Right renal pelvis (tissue), 4 donors: Measurements from ENCODE around the gene DMGDH. TPM values are rescaled to one million over a fixed set of nuclear protein-coding genes. Genes with fewer than 3 reads are reported as not detected.
A peak's percentile ranks its signal among the peaks of the same experiment; 100 is the strongest.
"Not testable (repeated sequence)": the region's sequence is repeated elsewhere in the genome, so short reads cannot be mapped to it uniquely, and the experiment has no call there.

Experiments
- DNase-seq, 4 donors: peaks; one replicate each; pipeline ENCODE4 v3.0.0-alpha.2; 2013; ENCODE audit warnings: low read depth in 4 of 4, low spot score in 3 of 4, missing footprints in 1 of 4
- polyA plus RNA-seq, 4 donors: library from polyadenylated mRNA; unstranded; fragments of 120-200 nt; gene quantifications; one replicate each; pipeline ENCODE4 v1.2.1, GENCODE V29; 2013; ENCODE audit not compliant: insufficient read length in 4 of 4

The DMGDH gene
- polyA plus RNA-seq, 4 donors = 17.4 to 29.8 (median 21.9) TPM

DNA sequence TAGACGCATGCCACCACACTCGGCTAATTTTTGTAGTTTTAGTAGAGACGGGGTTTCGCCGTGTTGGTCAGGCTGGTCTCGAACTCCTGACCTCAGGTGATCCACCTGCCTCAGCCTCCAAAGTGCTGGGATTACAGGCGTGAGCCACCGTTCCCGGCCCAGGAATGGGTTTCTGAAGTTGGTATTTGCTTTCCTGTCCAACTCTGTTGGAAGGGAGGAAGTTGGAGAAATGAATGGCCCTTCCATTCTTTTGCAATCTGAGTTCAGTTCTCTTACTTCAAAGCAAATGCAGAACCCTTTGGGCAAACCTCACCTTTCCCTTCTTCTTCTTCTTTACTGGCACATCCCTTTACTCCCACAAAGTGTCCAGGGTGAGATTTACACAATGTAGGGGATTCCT is 86.3 kb downstream of the DMGDH start:
- not testable (repeated sequence) for DNase-seq

DNA sequence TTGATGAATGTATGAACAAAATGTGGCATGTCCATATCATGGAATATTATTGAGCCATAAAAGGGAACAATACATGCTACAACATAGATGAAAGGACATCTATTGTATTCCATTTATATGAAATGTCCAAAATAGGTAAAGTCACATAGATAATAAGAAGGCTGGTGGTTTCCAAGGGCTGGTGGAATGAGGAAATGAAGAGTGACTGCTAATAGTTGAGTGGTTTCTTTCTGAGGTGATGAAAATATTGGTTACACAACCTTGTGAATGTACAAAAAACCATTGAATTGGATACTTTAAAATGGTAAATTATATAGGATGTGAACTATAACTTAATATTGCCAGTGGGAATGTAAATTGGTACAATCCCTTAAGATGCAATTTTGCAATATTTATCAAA is 89.6 kb downstream of the DMGDH start:
- no peak for DNase-seq

DNA sequence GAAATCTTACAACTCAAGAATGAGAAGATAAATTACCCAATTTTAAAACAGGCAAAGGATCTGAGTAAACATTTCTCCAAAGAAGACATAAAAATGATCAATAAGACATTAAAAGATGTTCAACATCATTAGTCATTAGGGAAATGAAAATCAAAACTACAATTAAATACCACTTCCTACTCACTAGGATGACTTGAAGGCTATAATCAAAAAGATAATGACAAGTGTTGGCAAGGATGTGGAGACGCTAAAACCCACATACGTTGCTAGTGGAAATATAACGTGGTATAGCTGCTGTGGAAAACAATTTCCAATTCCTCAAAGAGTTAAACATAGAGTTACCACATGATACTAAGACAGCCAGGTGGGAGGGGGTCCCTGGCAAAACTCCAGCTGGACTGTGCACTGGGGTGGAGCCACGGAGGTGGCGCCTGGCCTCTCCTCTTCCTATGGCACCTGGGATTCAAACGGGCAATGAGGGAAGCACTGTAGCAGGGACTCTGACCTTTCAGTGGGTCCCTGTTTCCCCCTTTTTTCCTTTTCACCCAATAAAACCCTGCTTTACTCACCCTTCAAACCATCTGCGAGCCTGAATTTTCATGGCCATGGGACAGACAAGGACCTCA is 90.2 kb downstream of the DMGDH start:
- DNase-seq = no peak

DNA sequence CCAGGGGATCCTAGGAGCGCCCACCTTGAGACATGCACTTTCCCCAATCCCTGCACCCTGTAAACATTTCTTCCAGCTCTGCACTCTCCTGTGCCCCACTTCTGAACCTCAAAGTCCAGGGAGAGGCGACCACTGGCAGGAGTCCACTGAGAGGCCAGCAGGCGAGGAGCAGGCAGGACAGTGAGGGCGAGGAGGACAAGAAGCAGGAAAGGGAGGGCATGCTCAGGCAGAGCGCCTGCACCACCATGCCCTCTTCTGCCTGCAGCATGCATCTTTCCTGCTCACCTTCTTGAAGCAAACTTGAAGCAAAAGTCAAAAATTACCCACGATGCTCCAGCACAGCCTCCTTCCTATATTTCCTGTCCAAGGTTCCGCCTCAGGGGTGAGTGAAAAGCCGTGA is 94.4 kb downstream of the DMGDH start:
- DNase-seq = no peak

DNA sequence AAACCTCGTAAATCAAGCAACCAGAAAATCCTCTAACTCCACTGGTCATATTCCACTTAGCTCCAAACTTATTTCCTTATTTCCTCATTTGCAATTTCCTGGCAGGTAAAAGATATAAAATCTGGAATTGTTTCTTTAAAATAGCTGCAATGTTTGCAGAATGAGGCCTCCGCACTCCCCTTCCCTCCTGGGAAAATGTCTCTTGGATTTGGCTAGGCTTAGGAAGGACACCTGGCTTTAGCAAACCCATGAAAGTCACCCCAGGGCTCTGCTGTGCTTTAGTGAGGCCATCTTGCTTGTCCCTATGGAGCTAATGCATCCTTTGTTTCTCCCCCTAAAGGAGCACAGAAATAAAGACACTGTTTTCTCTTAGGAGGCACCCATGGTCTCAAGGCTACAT is 94.9 kb downstream of the DMGDH start:
- DNase-seq = no peak

DNA sequence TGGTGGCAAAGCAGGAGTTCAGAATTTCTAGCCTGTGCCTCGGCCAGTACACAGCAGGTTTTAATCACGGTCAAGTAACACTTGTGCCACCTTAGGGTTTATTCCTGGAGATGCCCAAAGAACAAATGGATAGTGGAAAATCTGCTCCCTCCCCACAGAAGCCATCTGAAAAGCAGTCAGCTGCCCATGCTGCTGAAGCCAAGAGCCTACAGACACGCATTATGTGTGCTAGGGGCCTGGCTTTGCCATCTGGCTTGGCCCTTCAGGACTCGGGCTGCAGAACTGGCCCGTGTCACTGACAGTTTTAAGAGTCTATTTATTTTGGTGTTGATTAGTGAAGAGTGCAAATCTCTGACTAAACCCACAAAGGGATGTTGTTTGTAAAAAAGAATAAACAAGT is 95.5 kb downstream of the DMGDH start:
- no peak for DNase-seq

DNA sequence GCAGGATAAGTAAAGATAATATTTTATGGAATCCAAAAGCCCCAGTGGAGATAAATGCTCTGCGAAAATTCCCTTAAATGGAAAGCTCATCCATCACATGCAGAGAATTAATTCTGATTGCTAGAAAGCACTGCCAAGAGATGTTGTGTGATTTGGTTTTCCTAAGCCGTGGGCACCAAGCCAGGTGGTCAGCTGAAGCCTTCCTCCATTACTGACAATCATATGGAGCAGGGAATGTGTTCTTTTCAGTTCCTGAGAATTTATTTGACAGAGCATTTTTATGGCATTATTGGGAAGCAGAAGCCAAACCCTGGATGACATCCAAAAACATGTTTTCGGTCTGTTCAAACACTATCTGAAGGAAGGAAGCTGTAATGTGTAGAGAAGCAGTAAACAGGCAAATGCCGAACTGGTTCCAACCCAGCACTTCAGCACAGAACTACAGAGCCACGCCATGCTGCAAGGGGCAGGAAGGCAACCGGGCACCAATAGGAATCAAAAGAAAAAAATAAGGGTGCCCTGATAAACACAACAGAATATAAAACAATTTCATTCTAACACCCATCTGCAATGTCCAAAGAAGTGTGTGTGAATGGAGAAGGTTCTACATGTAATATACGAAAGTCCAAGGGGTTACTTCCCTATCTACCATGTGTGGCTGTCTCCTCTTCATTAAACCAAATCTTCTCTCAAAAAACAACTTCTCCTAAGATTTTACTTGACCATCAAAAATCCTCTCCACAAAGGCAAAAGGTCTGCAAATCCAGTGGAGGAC is 96.6 kb downstream of the DMGDH start:
- DNase-seq = peak in 2 of 4 donors; percentile 50 to 54

DNA sequence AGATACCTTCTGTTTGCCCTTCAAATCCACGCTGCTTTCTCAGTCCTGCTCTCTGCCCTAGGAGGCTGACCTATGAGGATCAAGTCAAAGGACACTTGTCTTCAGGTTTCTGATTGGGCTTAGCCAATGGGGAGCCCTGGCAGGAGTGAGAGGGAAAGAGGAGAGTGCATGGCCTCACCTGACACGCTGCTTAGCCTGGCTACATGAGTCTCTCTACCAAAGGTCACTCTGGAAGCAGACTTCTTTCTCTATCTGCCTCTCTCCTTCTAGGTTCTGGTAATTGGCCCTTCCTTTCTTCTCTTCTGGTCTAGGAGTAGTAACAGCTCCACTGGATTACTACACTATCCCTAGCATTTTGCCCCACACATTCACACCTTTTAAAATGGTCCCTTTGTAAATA is 97.5 kb downstream of the DMGDH start:
- DNase-seq = no peak

DNA sequence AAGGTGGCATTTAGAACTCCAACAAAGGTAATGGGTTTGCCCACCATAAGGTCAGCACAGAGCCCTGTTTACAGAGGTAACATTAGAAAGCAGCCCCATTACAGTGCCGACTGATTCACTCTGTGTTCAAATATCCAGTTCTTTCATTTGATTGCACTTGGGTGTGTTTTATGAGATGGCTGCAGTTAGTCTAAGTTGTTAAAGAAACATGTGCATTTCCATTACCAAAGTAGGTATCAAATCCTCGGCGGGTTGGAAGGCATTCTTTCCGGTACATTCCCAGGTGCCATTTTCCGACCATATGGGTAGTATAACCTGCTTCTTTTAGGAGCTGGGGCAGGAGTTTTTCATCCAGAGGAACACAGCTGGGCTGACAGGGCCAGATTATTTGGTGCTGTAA is 100.7 kb downstream of the DMGDH start:
- DNase-seq = no peak

DNA sequence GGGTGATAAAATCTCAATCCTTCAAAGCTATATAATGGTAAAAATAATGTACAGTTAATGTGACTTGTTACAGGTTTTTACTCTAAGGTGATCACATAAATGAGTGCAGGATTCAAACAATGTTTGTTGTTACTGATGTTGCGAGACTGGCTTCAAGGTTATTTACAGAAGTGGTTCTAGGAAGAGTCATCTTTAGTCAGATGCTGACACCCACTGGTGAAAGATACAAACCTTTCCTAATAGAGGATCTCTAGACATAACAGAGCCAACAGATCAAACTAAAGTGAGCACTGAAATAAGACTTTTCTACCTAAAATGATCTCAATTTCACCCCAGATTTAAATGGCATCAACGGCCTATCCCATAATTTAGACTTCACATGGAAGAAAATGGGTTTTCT is 104.6 kb downstream of the DMGDH start:
- DNase-seq = peak in 1 of 4 donors; percentile 49

DNA sequence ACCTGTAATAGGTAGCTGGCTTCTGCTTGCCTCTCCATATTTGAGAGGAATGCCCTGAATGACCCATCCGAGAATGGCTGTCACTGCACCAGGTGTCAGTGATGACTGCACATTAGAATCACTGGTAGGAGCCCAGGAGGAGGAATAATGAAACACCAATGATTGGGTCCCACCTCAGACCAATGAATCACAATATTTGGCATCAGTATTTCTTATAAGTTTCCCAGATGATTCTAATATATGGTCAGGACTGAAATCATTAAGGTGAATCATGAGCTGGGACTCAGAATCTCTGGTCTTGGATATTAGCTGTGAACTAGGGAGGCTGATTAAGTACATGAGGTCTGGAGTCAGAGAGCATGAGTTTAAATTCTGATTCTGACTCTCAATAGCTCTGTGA is 107.7 kb downstream of the DMGDH start:
- no peak for DNase-seq

DNA sequence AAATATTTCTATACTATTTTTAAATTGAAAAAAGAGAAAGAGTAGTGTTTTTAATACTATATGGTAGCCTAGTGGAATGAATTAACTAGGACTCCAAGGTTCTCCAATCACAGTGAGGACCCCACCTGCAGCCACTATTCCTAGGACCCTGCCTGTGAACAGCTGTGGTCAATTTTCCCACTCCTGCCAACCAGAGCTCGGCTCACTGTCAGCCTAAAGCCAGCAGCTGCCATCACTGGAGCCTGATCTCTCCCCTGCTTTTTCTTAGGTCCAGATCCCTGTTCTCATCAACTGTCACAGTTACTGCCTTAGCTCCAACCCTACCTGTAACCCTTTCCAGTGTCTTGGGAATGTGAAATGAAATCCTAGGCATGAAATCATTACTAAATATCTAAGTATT is 109.7 kb downstream of the DMGDH start:
- DNase-seq = no peak

DNA sequence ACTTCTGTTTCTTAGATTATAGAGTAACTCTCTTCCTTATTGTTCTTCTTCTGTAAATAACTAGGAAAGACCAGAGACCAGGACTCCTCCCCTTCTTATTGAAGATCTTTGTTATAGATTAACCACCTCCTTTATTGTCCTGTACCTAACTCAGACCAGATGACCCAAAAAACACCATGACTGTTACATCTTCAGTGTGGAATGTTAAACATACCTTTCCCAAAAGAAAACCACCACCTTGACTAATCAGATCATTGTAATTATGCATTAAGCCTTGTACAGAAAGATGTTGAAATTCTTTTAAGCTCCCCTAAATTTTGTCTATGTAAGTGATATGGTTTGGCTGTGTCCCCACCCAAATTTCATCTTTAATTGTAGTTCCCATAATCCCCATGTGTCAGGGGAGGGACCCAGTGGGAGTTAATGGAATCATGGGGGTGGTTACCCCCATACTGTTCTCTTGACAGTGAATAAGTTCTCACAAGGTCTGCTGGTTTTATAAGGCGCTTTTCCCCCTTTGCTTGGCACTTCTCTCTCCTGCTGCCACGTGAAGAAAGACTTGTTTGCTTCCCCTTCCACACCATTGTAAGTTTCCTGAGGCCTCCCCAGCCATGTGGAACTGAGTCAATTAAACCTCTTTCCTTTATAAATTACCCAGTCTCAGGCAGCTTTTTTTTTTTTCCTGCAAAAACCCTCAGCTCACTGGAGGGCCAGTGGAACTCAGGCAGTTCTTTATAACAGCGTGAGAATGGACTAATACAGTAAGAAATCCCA is 110.6 kb downstream of the DMGDH start:
- DNase-seq = no peak

DNA sequence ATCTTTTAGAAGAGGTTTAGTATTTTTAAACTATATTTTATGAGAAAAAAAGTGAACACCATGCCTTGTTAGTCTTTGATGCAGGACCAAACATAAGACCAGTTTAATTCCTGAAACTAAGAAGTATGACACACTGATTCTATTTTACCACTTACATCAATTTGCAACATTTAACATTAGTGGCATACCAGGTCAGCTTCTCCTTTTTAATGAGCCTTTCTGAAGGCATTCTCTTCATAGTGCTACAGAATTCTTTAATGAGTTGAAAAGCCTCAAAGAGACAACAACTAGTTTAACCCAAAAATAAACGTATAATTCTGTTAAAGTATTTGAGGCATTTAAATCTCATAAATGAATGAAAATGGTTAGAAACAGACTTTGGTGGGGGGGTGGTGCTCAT is 112.6 kb downstream of the DMGDH start:
- no peak for DNase-seq

DNA sequence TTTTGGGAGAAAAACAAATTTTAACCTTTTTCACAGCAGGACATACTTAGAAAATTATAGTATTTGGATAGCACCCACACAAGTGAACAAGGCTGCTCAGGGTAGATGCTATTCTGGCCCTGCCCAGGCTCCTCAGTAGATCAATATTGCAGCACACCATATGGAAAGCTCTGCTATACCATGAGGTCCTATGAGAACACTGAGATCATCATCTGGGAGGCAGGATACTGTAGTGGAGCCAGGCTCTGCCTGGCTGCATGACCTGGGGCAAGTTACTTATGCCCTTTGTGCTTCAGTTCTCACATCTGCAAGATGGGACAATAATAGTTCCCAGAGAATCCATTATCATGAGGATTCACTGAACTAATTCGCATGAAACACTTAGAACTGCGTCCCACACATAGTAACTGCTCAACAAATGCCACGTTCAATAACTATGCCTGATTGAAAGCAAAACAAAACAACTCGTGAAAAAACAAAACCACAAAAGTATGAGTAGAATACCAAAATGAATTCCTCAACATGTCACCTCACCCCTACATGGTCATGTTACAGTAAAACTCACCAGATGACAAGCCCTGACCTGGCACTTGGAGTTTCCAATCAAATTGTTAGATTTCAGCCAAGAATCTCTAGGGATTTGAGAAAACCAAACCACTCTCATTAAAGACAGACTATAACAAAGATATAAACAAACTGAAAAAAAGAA is 116.2 kb downstream of the DMGDH start:
- no peak for DNase-seq

Other genes starting within 250 kb of the DMGDH start
- 10 to 100 TPM; 16.5 to 22.6 (median 22.0) TPM for gene ARSB, start 84.4 kb downstream of the DMGDH start, polyA plus RNA-seq
- 10 to 100 TPM; 31.2 to 63.8 (median 38.5) TPM for gene BHMT2, start 93 bp upstream of the DMGDH start, polyA plus RNA-seq
- gene BHMT, start 42.1 kb upstream of the DMGDH start, polyA plus RNA-seq = 100 to 1,000 TPM; 190 to 523 (median 312) TPM
- gene JMY, start 166.5 kb upstream of the DMGDH start, polyA plus RNA-seq = 10 to 100 TPM; 22.0 to 31.7 (median 29.1) TPM